Measurements from ENCODE around the gene TNFAIP8.

TNFAIP8 gene

DNA sequence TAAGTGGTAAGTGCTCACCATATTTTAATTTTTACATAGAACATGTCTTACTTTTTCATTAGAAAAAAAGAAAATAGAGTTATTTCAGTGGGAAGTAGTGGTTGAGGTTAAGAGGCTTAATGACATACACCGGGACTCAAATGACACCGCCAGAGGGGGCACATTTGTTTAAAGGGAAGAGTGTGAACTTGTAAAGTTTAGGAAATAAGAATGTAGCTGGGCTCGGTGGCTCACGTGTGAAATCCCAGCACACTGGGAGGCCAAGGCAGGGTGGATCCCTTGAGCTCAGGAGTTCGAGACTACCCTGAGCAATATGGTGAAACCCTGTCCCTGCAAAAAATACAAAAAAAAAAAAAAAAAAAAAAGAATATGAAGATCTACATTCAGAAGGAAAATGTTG lies 43.4 kb upstream of the TNFAIP8 start:
- TF ChIP-seq, protein P1, sequence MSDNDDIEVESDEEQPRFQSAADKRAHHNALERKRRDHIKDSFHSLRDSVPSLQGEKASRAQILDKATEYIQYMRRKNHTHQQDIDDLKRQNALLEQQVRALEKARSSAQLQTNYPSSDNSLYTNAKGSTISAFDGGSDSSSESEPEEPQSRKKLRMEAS (IDR thresholded peaks at IDR 0.05), result no peak
- TF ChIP-seq ZBTB7A (IDR thresholded peaks at IDR 0.05; ENCODE audit: low read depth) (no peak), NFIC (IDR thresholded peaks at IDR 0.05) (no peak), CREB1 (IDR thresholded peaks at IDR 0.05; ENCODE audit: low read depth) (no peak), EP300 (IDR thresholded peaks at IDR 0.05; ENCODE audit: borderline replicate concordance) (no peak), RAD21 (IDR thresholded peaks at IDR 0.05; ENCODE audit: low read depth) (no peak), TAF1 (IDR thresholded peaks at IDR 0.05; ENCODE audit: low read depth) (no peak), CEBPB (IDR thresholded peaks at IDR 0.05) (no peak)

DNA sequence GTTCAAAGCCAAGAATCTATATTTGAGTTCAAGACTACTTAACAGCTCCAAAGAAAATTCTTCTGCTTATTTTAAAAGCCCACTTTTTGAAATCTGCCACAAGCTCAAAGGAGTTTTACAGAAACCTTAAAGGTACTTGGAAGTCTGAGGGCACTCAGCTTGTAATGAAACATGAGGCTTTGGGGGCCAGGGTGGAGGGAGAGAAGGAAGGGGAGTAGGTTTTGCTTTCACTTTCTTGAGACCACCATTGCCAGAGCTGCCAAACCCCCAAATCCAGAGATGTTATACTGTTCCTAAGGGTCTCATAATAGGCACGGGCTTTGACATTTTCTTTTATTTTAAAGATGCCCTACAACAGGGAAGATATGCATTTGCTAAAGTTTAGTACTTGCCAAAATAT lies 42.6 kb upstream of the TNFAIP8 start:
- no peak for TF ChIP-seq CEBPB (IDR thresholded peaks at IDR 0.05)

DNA sequence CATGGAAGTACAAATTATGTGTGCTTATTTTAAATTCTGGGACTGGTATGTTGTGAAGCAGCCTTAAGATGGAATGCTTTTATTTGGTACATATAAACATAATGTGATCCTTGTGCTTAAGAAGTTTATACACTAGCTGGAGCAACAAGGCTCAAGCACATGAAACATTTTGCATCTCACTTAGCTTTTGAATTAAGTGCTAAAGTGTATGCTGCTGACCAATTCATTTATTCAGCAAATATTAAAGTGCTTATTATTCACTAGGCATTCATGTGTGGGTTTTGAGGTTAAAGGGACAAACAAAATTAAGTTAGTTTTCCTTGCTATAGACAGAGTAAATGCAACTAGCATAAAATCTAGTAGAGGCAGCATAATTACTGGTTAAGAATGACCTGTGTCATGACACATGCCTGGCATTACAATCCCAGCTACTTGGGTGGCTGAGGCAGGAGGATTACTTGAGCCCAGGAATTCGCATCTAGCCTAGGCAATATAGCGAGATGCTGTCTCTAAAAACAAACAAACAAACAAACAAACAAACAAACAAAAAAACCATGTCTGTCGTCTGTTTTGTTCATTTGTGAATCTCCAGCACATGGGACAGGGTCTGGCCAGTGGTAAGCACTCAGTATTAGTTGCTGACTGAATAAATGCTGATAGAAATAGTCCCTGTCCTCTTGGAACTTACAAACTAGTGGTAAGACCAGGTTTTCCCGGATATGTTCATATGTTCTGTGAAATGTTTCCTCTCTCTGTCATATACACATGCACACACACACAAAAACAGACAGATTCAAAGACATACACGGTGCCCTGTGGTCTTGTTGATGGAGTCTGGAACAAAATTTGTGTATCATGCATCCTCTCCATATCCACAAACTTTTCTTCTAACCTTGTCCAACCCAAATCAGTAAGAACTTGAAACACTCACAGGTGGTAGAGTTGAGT lies 41.9 kb upstream of the TNFAIP8 start:
- no peak for TF ChIP-seq CREB1 (IDR thresholded peaks at IDR 0.05; ENCODE audit: low read depth)
- no peak for TF ChIP-seq RAD21 (IDR thresholded peaks at IDR 0.05; ENCODE audit: low read depth)
- TF ChIP-seq ZBTB7A (IDR thresholded peaks at IDR 0.05; ENCODE audit: low read depth), result no peak
- no peak for TF ChIP-seq FOXM1 (IDR thresholded peaks at IDR 0.05; ENCODE audit: borderline replicate concordance, low read depth)
- no peak for TF ChIP-seq TEAD4 (IDR thresholded peaks at IDR 0.05)
- TF ChIP-seq, protein P2, sequence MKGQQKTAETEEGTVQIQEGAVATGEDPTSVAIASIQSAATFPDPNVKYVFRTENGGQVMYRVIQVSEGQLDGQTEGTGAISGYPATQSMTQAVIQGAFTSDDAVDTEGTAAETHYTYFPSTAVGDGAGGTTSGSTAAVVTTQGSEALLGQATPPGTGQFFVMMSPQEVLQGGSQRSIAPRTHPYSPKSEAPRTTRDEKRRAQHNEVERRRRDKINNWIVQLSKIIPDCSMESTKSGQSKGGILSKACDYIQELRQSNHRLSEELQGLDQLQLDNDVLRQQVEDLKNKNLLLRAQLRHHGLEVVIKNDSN (IDR thresholded peaks at IDR 0.05), result no peak
- TF ChIP-seq TCF12 (IDR thresholded peaks at IDR 0.05; ENCODE audit: low read depth), result no peak
- TF ChIP-seq, protein P3, sequence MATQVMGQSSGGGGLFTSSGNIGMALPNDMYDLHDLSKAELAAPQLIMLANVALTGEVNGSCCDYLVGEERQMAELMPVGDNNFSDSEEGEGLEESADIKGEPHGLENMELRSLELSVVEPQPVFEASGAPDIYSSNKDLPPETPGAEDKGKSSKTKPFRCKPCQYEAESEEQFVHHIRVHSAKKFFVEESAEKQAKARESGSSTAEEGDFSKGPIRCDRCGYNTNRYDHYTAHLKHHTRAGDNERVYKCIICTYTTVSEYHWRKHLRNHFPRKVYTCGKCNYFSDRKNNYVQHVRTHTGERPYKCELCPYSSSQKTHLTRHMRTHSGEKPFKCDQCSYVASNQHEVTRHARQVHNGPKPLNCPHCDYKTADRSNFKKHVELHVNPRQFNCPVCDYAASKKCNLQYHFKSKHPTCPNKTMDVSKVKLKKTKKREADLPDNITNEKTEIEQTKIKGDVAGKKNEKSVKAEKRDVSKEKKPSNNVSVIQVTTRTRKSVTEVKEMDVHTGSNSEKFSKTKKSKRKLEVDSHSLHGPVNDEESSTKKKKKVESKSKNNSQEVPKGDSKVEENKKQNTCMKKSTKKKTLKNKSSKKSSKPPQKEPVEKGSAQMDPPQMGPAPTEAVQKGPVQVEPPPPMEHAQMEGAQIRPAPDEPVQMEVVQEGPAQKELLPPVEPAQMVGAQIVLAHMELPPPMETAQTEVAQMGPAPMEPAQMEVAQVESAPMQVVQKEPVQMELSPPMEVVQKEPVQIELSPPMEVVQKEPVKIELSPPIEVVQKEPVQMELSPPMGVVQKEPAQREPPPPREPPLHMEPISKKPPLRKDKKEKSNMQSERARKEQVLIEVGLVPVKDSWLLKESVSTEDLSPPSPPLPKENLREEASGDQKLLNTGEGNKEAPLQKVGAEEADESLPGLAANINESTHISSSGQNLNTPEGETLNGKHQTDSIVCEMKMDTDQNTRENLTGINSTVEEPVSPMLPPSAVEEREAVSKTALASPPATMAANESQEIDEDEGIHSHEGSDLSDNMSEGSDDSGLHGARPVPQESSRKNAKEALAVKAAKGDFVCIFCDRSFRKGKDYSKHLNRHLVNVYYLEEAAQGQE (IDR thresholded peaks at IDR 0.05; ENCODE audit: low read depth), result no peak
- no peak for TF ChIP-seq TAF1 (IDR thresholded peaks at IDR 0.05; ENCODE audit: low read depth)
- TF ChIP-seq, protein P1 (IDR thresholded peaks at IDR 0.05), result no peak

DNA sequence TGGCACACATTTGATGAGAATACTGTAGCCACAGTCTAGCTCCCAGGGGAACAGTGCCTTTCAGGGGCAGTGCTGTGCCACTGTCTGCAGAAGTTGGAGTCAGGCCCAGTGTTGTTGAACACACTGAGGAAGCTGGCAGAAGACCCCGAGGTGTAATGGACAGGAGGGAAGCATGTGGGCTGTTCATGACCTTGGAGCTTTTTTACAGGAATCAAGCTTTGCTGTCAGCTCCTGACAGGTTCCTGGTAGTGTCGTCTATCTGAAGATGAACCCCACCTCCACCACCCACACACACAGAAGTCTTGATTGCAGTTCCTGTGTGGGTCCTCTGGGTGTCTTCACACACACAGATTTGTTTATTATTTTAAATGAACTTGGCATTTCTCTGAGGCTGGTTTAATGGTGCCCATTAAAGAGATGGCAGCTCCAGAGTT lies 40.3 kb upstream of the TNFAIP8 start:
- peak; percentile 56 for TF ChIP-seq RAD21 (IDR thresholded peaks at IDR 0.05; ENCODE audit: low read depth)
- TF ChIP-seq NFIC (IDR thresholded peaks at IDR 0.05), result no peak

DNA sequence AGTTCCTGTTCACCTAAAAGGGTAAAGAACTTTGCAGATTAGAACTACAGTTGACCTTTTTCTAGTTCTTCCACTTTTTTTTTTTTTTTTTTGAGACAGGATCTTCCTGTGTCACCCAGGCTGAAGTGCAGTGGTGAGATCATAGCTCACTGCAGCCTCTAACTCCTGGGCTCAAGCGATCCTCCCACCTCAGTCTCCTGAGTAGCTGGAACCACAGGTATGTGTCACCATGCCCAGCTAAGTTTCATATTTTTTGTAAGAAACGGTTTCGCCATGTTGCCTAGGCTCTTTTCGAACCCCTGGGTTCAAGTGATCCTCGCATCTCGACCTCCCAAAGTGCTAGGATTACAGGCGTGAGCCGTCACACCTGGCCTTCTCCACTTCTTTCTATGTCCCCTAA lies 39.7 kb upstream of the TNFAIP8 start:
- TF ChIP-seq TAF1 (IDR thresholded peaks at IDR 0.05; ENCODE audit: low read depth), result no peak
- no peak for TF ChIP-seq ZBTB7A (IDR thresholded peaks at IDR 0.05; ENCODE audit: low read depth)
- no peak for TF ChIP-seq RAD21 (IDR thresholded peaks at IDR 0.05; ENCODE audit: low read depth)
- TF ChIP-seq NFIC (IDR thresholded peaks at IDR 0.05), result no peak
- TF ChIP-seq TEAD4 (IDR thresholded peaks at IDR 0.05), result no peak
- no peak for TF ChIP-seq EGR1 (IDR thresholded peaks at IDR 0.05)
- TF ChIP-seq, protein P3 (IDR thresholded peaks at IDR 0.05; ENCODE audit: low read depth), result no peak
- no peak for TF ChIP-seq CREB1 (IDR thresholded peaks at IDR 0.05; ENCODE audit: low read depth)
- TF ChIP-seq YY1 (IDR thresholded peaks at IDR 0.05; ENCODE audit: low read depth), result no peak
- TF ChIP-seq TCF12 (IDR thresholded peaks at IDR 0.05; ENCODE audit: low read depth), result no peak
- no peak for TF ChIP-seq FOXM1 (IDR thresholded peaks at IDR 0.05; ENCODE audit: borderline replicate concordance, low read depth)
- TF ChIP-seq, protein P2 (IDR thresholded peaks at IDR 0.05), result no peak
- no peak for TF ChIP-seq CEBPB (IDR thresholded peaks at IDR 0.05)
- TF ChIP-seq EP300 (IDR thresholded peaks at IDR 0.05; ENCODE audit: borderline replicate concordance), result no peak
- TF ChIP-seq, protein P1 (IDR thresholded peaks at IDR 0.05), result no peak

DNA sequence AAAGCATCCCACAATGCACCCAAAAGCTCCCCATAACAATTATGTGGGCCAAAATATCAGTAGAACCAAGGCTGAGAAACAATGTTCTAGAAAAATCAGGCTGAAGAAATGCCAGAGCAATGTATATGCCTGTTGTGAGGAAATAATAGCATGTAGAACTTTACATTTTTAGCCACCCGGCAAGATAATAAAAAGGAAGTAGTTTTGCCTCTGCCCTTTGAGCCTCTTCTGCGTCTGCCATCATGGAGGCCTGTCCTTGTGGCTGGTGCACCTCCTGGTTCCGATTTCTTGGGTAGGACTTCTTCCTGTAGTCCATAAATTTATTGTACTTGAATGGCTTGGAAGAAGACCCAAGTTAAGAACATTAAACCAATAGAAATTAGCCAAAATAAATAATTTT lies 38.9 kb upstream of the TNFAIP8 start:
- TF ChIP-seq RAD21 (IDR thresholded peaks at IDR 0.05; ENCODE audit: low read depth), result no peak
- no peak for TF ChIP-seq TEAD4 (IDR thresholded peaks at IDR 0.05)
- TF ChIP-seq, protein P1 (IDR thresholded peaks at IDR 0.05), result no peak
- no peak for TF ChIP-seq CEBPB (IDR thresholded peaks at IDR 0.05)
- no peak for TF ChIP-seq NFIC (IDR thresholded peaks at IDR 0.05)
- no peak for TF ChIP-seq YY1 (IDR thresholded peaks at IDR 0.05; ENCODE audit: low read depth)
